ENCODE data around the gene TPST2.

- no peak for TF ChIP-seq POLR2A (IDR thresholded peaks at IDR 0.05)
- no peak for TF ChIP-seq CTCF (IDR thresholded peaks at IDR 0.05)
These were observed 29.9 kb downstream of the TPST2 start for GRCh38 chr22:26559961-26560575.

All from esophagus squamous epithelium (tissue), 4 donors.